Neural progenitor cell (in vitro differentiated cells): ENCODE results near the gene CNPY1.

Experiments
- CTCF ChIP-seq: fragments of 200-600 bp; sonication (generic); IDR thresholded peaks from 2 replicates; pipeline ENCODE4 v1.5.1; 2017; ENCODE audit warnings: antibody characterized with exemption, mild to moderate bottlenecking
- EZH2 ChIP-seq: fragments of 200-600 bp; sonication (generic); IDR thresholded peaks from 2 replicates; pipeline ENCODE4 v1.6.1; 2017; ENCODE audit warnings: antibody characterized with exemption, mild to moderate bottlenecking, moderate library complexity
- EZH2phosphoT487 ChIP-seq: fragments of 200-600 bp; sonication (generic); IDR thresholded peaks from 2 replicates; pipeline ENCODE4 v1.6.1; 2017; ENCODE audit warnings: antibody characterized with exemption

GRCh38 chr7:155565596-155565995 lies 19.2 kb upstream of the CNPY1 start:
- no peak for TF ChIP-seq CTCF
- no peak for TF ChIP-seq EZH2
- TF ChIP-seq EZH2phosphoT487 = no peak
